HepG2 (cell line): ENCODE results near the gene TTLL10.

ENCODE experiments used
- DNMT1 ChIP-seq: sonication (generic); formaldehyde crosslinking; IDR thresholded peaks from 2 replicates; pipeline ENCODE4 v1.5.1; 2020; ENCODE audit warnings: mild to moderate bottlenecking, missing genetic modification reagents
- MBNL3 ChIP-seq: fragments of 250-450 bp; sonication (Bioruptor Pico); conservative IDR thresholded peaks from 2 replicates; pipeline ENCODE4 v1.8.0; 2022; ENCODE audit warnings: mild to moderate bottlenecking, inconsistent platforms
- ZNF816 ChIP-seq: sonication (generic); formaldehyde crosslinking; IDR thresholded peaks from 2 replicates; pipeline ENCODE4 v1.8.0; 2022; ENCODE audit warnings: missing genetic modification reagents, mild to moderate bottlenecking, borderline replicate concordance
- TF ChIP-seq, protein P1 (sequence below): sonication (generic); formaldehyde crosslinking; IDR thresholded peaks from 2 replicates; pipeline ENCODE4 v1.5.0; 2020; ENCODE audit warnings: mild to moderate bottlenecking, missing genetic modification reagents, moderate library complexity
- TF ChIP-seq, protein P2 (sequence below): sonication (generic); formaldehyde crosslinking; IDR thresholded peaks from 2 replicates; pipeline ENCODE4 v1.4.0; 2020; ENCODE audit warnings: missing genetic modification reagents, mild to moderate bottlenecking, borderline replicate concordance

DNA sequence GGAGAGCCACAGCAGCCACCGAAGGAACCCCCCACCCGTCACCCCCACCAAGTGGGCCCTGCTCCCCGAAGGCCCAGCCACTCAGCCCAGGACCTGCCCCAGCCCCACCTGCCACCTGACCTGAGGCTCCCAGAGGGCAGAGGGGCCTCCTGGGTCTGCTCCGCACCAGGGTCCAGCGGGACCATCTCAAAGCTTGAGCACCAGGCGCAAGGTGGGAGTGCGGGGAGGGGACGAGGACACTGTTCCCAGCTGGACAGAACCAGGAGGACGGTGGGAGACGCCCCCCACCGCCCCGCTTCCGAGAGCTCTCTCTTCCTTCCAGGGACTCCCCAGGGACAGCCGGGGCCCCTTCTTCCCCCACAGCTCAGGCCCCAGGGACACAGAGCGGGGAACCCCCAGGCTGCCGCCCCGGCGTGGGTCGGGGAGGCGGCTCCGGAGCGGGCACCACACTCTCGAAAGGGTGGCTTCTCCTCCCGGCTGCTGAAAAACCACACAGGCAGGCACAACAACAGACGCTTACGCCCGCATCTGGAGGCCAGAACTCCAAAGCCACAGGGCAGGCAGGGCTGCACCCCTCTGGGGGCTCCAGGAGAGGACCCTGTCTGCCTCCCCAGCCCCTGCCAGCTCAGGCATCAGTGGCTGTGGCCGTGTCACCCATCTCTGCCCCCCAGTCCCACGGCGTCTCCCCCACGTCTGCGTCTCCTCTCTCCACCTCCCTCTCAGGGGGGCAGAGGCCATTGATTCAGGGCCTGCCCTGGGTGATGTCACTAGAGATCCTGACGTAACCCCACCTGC, 1.9 kb upstream of the TTLL10 start:
- no peak for TF ChIP-seq DNMT1 (CRISPR knock-in tag)
- no peak for TF ChIP-seq ZNF816 (CRISPR knock-in tag)
- TF ChIP-seq MBNL3 (CRISPR knock-in tag) = no peak
- TF ChIP-seq, protein P1, sequence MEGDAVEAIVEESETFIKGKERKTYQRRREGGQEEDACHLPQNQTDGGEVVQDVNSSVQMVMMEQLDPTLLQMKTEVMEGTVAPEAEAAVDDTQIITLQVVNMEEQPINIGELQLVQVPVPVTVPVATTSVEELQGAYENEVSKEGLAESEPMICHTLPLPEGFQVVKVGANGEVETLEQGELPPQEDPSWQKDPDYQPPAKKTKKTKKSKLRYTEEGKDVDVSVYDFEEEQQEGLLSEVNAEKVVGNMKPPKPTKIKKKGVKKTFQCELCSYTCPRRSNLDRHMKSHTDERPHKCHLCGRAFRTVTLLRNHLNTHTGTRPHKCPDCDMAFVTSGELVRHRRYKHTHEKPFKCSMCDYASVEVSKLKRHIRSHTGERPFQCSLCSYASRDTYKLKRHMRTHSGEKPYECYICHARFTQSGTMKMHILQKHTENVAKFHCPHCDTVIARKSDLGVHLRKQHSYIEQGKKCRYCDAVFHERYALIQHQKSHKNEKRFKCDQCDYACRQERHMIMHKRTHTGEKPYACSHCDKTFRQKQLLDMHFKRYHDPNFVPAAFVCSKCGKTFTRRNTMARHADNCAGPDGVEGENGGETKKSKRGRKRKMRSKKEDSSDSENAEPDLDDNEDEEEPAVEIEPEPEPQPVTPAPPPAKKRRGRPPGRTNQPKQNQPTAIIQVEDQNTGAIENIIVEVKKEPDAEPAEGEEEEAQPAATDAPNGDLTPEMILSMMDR (CRISPR knock-in tag) = no peak
- TF ChIP-seq, protein P2, sequence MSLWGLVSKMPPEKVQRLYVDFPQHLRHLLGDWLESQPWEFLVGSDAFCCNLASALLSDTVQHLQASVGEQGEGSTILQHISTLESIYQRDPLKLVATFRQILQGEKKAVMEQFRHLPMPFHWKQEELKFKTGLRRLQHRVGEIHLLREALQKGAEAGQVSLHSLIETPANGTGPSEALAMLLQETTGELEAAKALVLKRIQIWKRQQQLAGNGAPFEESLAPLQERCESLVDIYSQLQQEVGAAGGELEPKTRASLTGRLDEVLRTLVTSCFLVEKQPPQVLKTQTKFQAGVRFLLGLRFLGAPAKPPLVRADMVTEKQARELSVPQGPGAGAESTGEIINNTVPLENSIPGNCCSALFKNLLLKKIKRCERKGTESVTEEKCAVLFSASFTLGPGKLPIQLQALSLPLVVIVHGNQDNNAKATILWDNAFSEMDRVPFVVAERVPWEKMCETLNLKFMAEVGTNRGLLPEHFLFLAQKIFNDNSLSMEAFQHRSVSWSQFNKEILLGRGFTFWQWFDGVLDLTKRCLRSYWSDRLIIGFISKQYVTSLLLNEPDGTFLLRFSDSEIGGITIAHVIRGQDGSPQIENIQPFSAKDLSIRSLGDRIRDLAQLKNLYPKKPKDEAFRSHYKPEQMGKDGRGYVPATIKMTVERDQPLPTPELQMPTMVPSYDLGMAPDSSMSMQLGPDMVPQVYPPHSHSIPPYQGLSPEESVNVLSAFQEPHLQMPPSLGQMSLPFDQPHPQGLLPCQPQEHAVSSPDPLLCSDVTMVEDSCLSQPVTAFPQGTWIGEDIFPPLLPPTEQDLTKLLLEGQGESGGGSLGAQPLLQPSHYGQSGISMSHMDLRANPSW (CRISPR knock-in tag) = no peak
